ENCODE data around the gene SLC25A34. TPM values are rescaled to one million over a fixed set of nuclear protein-coding genes. Genes with fewer than 3 reads are reported as not detected.
A peak's percentile ranks its signal among the peaks of the same experiment; 100 is the strongest.

SLC25A34 gene
- total and polyA plus RNA-seq, 2 donors = 0.90 to 1.3 TPM

- no peak for DNase-seq (ENCODE audit: extremely low spot score)
- 69% methylated on average over 17 of the region's 17 CpGs for whole genome bisulfite sequencing
- Histone ChIP-seq H3K36me3 (ENCODE audit: insufficient read depth) (no peaks in the 10 kb centered on the region), H3K4me1 (ENCODE audit: insufficient read depth) (no peaks in the 10 kb centered on the region), H3K4me3 (ENCODE audit: low read depth, low read length) (no peak overlapping the region), H3K27ac (ENCODE audit: low read depth) (peak overlapping the region; percentile 13)
Measured at GRCh38 chr1:15704526-15705183, 31.4 kb upstream of the SLC25A34 start.

- no peaks in the 10 kb centered on the region for H3K36me3 ChIP-seq (ENCODE audit: insufficient read depth)
- 93% methylated on average over 11 of the region's 11 CpGs for WGBS
- no peaks in the 10 kb centered on the region for H3K4me1 ChIP-seq (ENCODE audit: insufficient read depth)
- no peak for DNase-seq (ENCODE audit: extremely low spot score)
- H3K27ac ChIP-seq (ENCODE audit: low read depth) = no peak overlapping the region
- H3K4me3 ChIP-seq (ENCODE audit: low read depth, low read length) = no peak overlapping the region
Measured at GRCh38 chr1:15705184-15705566, 30.9 kb upstream of the SLC25A34 start.

GRCh38 chr1:15706751-15707150, 29.3 kb upstream of the SLC25A34 start:
- no peak for DNase-seq (ENCODE audit: extremely low spot score)
- Histone ChIP-seq H3K4me1 (ENCODE audit: insufficient read depth) (no peaks in the 10 kb centered on the region), H3K27ac (ENCODE audit: low read depth) (no peak overlapping the region), H3K4me3 (ENCODE audit: low read depth, low read length) (no peak overlapping the region), H3K36me3 (ENCODE audit: insufficient read depth) (no peaks in the 10 kb centered on the region)
- 79% methylated on average over 7 of the region's 7 CpGs for WGBS

- Histone ChIP-seq H3K4me1 (ENCODE audit: insufficient read depth) (no peaks in the 10 kb centered on the region), H3K36me3 (ENCODE audit: insufficient read depth) (no peaks in the 10 kb centered on the region), H3K4me3 (ENCODE audit: low read depth, low read length) (no peak overlapping the region), H3K27ac (ENCODE audit: low read depth) (no peak overlapping the region)
- 73% methylated on average over 8 of the region's 8 CpGs for WGBS
- no peak for DNase-seq (ENCODE audit: extremely low spot score)
Measured at GRCh38 chr1:15707239-15707925, 28.7 kb upstream of the SLC25A34 start.

GRCh38 chr1:15708486-15709137, 27.4 kb upstream of the SLC25A34 start:
- no peak overlapping the region for H3K27ac ChIP-seq (ENCODE audit: low read depth)
- H3K4me1 ChIP-seq (ENCODE audit: insufficient read depth) = no peaks in the 10 kb centered on the region

GRCh38 chr1:15709226-15709625, 26.8 kb upstream of the SLC25A34 start:
- no peaks in the 10 kb centered on the region for H3K36me3 ChIP-seq (ENCODE audit: insufficient read depth)
- no peak overlapping the region for H3K4me3 ChIP-seq (ENCODE audit: low read depth, low read length)
- 97% methylated on average over 4 of the region's 4 CpGs for WGBS
- no peaks in the 10 kb centered on the region for H3K4me1 ChIP-seq (ENCODE audit: insufficient read depth)
- no peak overlapping the region for H3K27ac ChIP-seq (ENCODE audit: low read depth)
- no peak for DNase-seq (ENCODE audit: extremely low spot score)

More at GRCh38 chr1:15708486-15709137, 27.4 kb upstream of the SLC25A34 start:
- DNase-seq (ENCODE audit: extremely low spot score) = no peak
- 85% methylated on average over 15 of the region's 15 CpGs for WGBS
- Histone ChIP-seq H3K4me3 (ENCODE audit: low read depth, low read length) (no peak overlapping the region), H3K36me3 (ENCODE audit: insufficient read depth) (no peaks in the 10 kb centered on the region)

- H3K36me3 ChIP-seq (ENCODE audit: insufficient read depth) = no peaks in the 10 kb centered on the region
- no peak for DNase-seq (ENCODE audit: extremely low spot score)
- H3K4me3 ChIP-seq (ENCODE audit: low read depth, low read length) = no peak overlapping the region
- H3K27ac ChIP-seq (ENCODE audit: low read depth) = no peak overlapping the region
- WGBS = 81% methylated on average over 4 of the region's 4 CpGs
- no peaks in the 10 kb centered on the region for H3K4me1 ChIP-seq (ENCODE audit: insufficient read depth)
Measured at GRCh38 chr1:15712168-15712567, 23.9 kb upstream of the SLC25A34 start.

DNA sequence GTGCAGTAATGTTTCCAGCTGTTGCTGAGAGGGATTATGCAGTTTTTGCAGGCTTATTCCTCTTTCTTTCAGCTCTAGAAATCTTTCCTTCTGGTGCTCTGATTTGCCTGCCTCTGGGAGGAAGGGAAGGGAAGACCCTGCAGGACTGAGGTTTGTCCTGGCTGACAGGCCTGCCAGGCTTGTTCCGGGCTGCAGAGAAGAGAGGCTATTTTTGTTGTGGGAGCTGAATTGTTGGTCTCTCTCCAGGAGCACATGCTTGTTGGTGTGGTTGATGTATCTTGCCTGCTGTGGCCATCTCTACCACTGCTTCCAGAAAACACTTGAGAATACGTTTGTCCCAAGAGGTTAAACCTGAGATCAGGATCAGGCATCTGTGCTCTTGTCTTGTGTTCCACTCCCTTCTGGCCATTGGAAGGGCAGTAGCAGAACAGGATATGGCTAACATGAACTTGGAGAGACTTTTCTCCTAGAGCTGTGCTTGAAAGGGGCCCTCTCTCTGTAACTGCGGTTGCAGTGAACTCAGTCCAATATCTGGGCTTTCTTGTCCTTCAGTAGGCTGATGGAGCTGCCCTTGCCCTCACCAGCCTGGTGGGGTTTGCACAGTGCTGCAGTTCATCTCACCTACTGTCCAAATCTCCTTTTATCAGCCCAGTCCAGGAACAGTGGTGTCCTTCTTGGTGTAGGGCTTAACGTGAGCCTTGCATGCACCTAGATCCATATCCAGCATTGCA, 21.5 kb upstream of the SLC25A34 start:
- DNase-seq (ENCODE audit: extremely low spot score) = no peak
- H3K27ac ChIP-seq (ENCODE audit: low read depth) = peak overlapping the region; percentile 12
- no peaks in the 10 kb centered on the region for H3K36me3 ChIP-seq (ENCODE audit: insufficient read depth)
- H3K4me3 ChIP-seq (ENCODE audit: low read depth, low read length) = no peak overlapping the region
- no peaks in the 10 kb centered on the region for H3K4me1 ChIP-seq (ENCODE audit: insufficient read depth)
- WGBS = 34% methylated on average over 4 of the region's 4 CpGs

DNA sequence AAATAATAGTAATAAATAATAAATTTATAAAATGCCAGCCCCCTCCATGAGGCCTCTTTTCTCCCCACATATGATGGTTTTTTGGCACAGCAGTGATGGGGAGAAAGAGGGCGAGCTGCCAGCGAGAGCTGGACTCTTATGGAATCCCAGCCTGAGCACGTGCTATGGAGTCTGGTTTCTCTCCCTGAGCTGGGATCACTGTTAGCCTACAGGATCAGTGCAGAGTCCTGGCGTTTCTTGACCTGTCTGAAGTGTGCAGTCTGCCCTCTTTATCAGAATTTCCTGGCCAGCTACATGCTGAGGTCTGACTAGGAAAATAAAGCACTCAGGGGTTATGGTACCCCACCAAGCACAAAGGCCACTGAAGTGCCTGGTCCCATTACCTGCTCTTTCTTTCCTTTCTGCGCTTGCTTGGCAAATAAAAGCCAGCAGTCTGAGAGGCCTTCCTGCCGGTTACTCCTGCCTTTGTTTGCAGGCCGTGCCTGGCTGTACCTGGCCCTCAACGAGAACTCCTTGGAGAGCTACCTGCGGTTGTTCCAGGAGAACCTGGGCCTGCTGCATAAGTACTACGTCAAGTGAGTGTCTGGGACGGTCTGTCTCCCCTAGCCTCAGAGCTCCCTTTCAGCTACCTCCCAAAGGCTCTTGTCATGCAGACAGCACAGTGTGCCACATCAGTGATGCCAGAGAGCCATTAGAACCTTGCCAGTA, 18.5 kb upstream of the SLC25A34 start:
- 65% methylated on average over 11 of the region's 11 CpGs for WGBS
- DNase-seq (ENCODE audit: extremely low spot score) = no peak
- H3K4me3 ChIP-seq (ENCODE audit: low read depth, low read length) = no peak overlapping the region
- no peaks in the 10 kb centered on the region for H3K4me1 ChIP-seq (ENCODE audit: insufficient read depth)
- no peaks in the 10 kb centered on the region for H3K36me3 ChIP-seq (ENCODE audit: insufficient read depth)
- no peak overlapping the region for H3K27ac ChIP-seq (ENCODE audit: low read depth)

- no peaks in the 10 kb centered on the region for H3K4me1 ChIP-seq (ENCODE audit: insufficient read depth)
- WGBS = 86% methylated on average over 8 of the region's 8 CpGs
- H3K27ac ChIP-seq (ENCODE audit: low read depth) = no peak overlapping the region
- no peak overlapping the region for H3K4me3 ChIP-seq (ENCODE audit: low read depth, low read length)
- DNase-seq (ENCODE audit: extremely low spot score) = no peak
- no peaks in the 10 kb centered on the region for H3K36me3 ChIP-seq (ENCODE audit: insufficient read depth)
Measured at GRCh38 chr1:15718199-15718601, 17.9 kb upstream of the SLC25A34 start.

- no peak for DNase-seq (ENCODE audit: extremely low spot score)
- Histone ChIP-seq H3K4me1 (ENCODE audit: insufficient read depth) (no peaks in the 10 kb centered on the region), H3K4me3 (ENCODE audit: low read depth, low read length) (no peak overlapping the region), H3K36me3 (ENCODE audit: insufficient read depth) (no peaks in the 10 kb centered on the region), H3K27ac (ENCODE audit: low read depth) (no peak overlapping the region)
- 87% methylated on average over 12 of the region's 12 CpGs for WGBS
Measured at GRCh38 chr1:15719381-15720120, 16.5 kb upstream of the SLC25A34 start.

DNA sequence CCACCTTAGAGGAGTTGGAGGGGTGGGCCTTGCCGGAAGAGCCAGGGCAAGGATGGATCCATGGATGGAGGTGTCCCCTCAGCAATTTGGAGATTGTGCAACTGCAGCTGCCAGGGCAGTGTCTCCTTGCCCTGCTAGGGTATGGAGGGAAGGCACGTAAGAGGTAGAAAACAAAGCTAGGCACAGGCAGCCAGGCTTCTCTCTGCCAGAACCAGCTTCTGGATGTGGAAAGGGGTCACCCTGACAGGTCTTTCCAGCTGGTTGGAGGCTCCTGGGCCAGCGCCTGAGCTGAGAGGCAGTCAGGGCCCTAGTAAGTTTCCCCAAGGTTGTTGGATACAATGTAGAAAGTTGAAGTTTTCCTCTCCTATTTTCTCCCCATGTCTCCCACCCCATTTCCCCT, 15.2 kb upstream of the SLC25A34 start:
- no peak for DNase-seq (ENCODE audit: extremely low spot score)
- Histone ChIP-seq H3K27ac (ENCODE audit: low read depth) (no peak overlapping the region), H3K4me3 (ENCODE audit: low read depth, low read length) (no peak overlapping the region), H3K36me3 (ENCODE audit: insufficient read depth) (peaks cover 4% of the 10 kb centered on the region), H3K4me1 (ENCODE audit: insufficient read depth) (no peaks in the 10 kb centered on the region)
- 95% methylated on average over 3 of the region's 3 CpGs for WGBS

- H3K27ac ChIP-seq (ENCODE audit: low read depth) = no peak overlapping the region
- peaks cover 6% of the 10 kb centered on the region for H3K36me3 ChIP-seq (ENCODE audit: insufficient read depth)
- WGBS = 91% methylated on average over 4 of the region's 4 CpGs
Measured at GRCh38 chr1:15722411-15722810, 13.6 kb upstream of the SLC25A34 start.

More at GRCh38 chr1:15722411-15722810, 13.6 kb upstream of the SLC25A34 start:
- H3K4me3 ChIP-seq (ENCODE audit: low read depth, low read length) = no peak overlapping the region
- DNase-seq (ENCODE audit: extremely low spot score) = no peak
- H3K4me1 ChIP-seq (ENCODE audit: insufficient read depth) = no peaks in the 10 kb centered on the region
